HepG2 (cell line): ENCODE data around the gene NAALADL1. TPM values are rescaled to one million over a fixed set of nuclear protein-coding genes. Genes with fewer than 3 reads are reported as not detected.

ENCODE experiments used
- ATF7-NPFF ChIP-seq: sonication (generic); formaldehyde crosslinking; IDR thresholded peaks from 2 replicates; pipeline ENCODE4 v1.8.1; 2023; ENCODE audit warnings: mild to moderate bottlenecking, low read depth, missing genetic modification reagents, moderate library complexity
- CBX5 ChIP-seq: sonication (generic); formaldehyde crosslinking; IDR thresholded peaks from 2 replicates; pipeline ENCODE4 v1.4.0; 2020; ENCODE audit warnings: missing genetic modification reagents, borderline replicate concordance
- FOXM1 ChIP-seq: sonication (generic); formaldehyde crosslinking; IDR thresholded peaks from 2 replicates; pipeline ENCODE4 v1.5.0; 2020; ENCODE audit warnings: missing genetic modification reagents
- GFI1 ChIP-seq: sonication (generic); formaldehyde crosslinking; IDR thresholded peaks from 2 replicates; pipeline ENCODE4 v1.5.0; 2020; ENCODE audit warnings: missing genetic modification reagents, mild to moderate bottlenecking, borderline replicate concordance
- KDM1A ChIP-seq: IDR thresholded peaks from 2 replicates; pipeline ENCODE4 v1.6.1; 2016; ENCODE audit warnings: missing compliant biosample characterization
- MEIS2 ChIP-seq: sonication (generic); formaldehyde crosslinking; IDR thresholded peaks from 2 replicates; pipeline ENCODE4 v1.9.0; 2021; ENCODE audit warnings: mild to moderate bottlenecking, missing genetic modification reagents
- MLLT10 ChIP-seq: sonication (generic); formaldehyde crosslinking; IDR thresholded peaks from 2 replicates; pipeline ENCODE4 v1.4.0; 2020; ENCODE audit warnings: missing genetic modification reagents
- NFE2L2 ChIP-seq: fragments of 150-350 bp; IDR thresholded peaks from 2 replicates; pipeline ENCODE4 v1.6.1; 2014; ENCODE audit warnings: low read length
- SUZ12 ChIP-seq: fragments of 150-350 bp; IDR thresholded peaks from 2 replicates; pipeline ENCODE4 v1.6.1; 2014; ENCODE audit warnings: low read depth, low read length
- TCF12 ChIP-seq, 2 experiments: fragments of 450-650 bp in 1 of 2; sonication (generic) in 1 of 2; formaldehyde crosslinking in 1 of 2; IDR thresholded peaks; 2 replicates each; pipeline versions ENCODE4 v1.6.1 to v1.8.0; 2017 to 2022; ENCODE audit warnings: antibody characterized with exemption in 1 of 2, mild to moderate bottlenecking in 1 of 2, missing genetic modification reagents in 1 of 2, moderate library complexity in 1 of 2
- TRIM24 ChIP-seq: sonication (generic); formaldehyde crosslinking; IDR thresholded peaks from 2 replicates; pipeline ENCODE4 v1.8.0; 2022; ENCODE audit warnings: mild to moderate bottlenecking, missing genetic modification reagents
- ZNF253 ChIP-seq: sonication (generic); formaldehyde crosslinking; IDR thresholded peaks from 2 replicates; pipeline ENCODE4 v1.8.0; 2022; ENCODE audit warnings: mild to moderate bottlenecking, missing genetic modification reagents, borderline replicate concordance
- ZNF335 ChIP-seq: sonication (generic); formaldehyde crosslinking; IDR thresholded peaks from 2 replicates; pipeline ENCODE4 v1.4.0; 2020; ENCODE audit warnings: missing genetic modification reagents
- ZNF496 ChIP-seq: sonication (generic); formaldehyde crosslinking; IDR thresholded peaks from 2 replicates; pipeline ENCODE4 v1.8.1; 2023; ENCODE audit warnings: mild to moderate bottlenecking, moderate library complexity, missing genetic modification reagents; ENCODE audit not compliant: insufficient replicate concordance
- ZNF660 ChIP-seq: sonication (generic); formaldehyde crosslinking; IDR thresholded peaks from 2 replicates; pipeline ENCODE4 v1.5.1; 2020; ENCODE audit warnings: mild to moderate bottlenecking, low read depth, missing genetic modification reagents, borderline replicate concordance
- ZNF746 ChIP-seq: sonication (generic); formaldehyde crosslinking; IDR thresholded peaks from 2 replicates; pipeline ENCODE4 v1.8.0; 2022; ENCODE audit warnings: mild to moderate bottlenecking, missing genetic modification reagents
- ZSCAN21 ChIP-seq: sonication (generic); formaldehyde crosslinking; IDR thresholded peaks from 2 replicates; pipeline ENCODE4 v1.8.0; 2022; ENCODE audit warnings: mild to moderate bottlenecking, missing genetic modification reagents, moderate library complexity, borderline replicate concordance
- polyA plus RNA-seq, 8 experiments: library from polyadenylated mRNA; depleted of rRNA in 3 of 8; stranded (reverse) in 7 of 8; unstranded in 1 of 8; fragments of >200 nt; fragmentation: Illumina TruSeq in 4 of 8; extraction: Trizol in 4 of 8; gene quantifications; 2 replicates each; pipeline versions ENCODE4 v1.2.1 to v1.2.3, GENCODE V29; 2011 to 2016; ENCODE audit warnings: low read depth in 4 of 8, missing spikeins in 1 of 8, mixed read lengths in 1 of 8; ENCODE audit not compliant: insufficient read depth in 1 of 8
- total RNA-seq, 5 experiments: library from RNA; depleted of rRNA; stranded (reverse); fragments of >200 nt; fragmentation: Illumina TruSeq; extraction: Trizol; gene quantifications; 2 replicates each; pipeline ENCODE4 v1.2.3, GENCODE V29; 2016; ENCODE audit warnings: low read depth in 1 of 5
- TF ChIP-seq, protein P1 (sequence below): sonication (generic); formaldehyde crosslinking; IDR thresholded peaks from 2 replicates; pipeline ENCODE4 v1.4.0; 2020; ENCODE audit warnings: missing genetic modification reagents, borderline replicate concordance
- TF ChIP-seq, protein P2 (sequence below): sonication (generic); formaldehyde crosslinking; IDR thresholded peaks from 2 replicates; pipeline ENCODE4 v1.4.0; 2020; ENCODE audit warnings: missing genetic modification reagents
- TF ChIP-seq, protein P3 (sequence below): sonication (generic); formaldehyde crosslinking; IDR thresholded peaks from 2 replicates; pipeline ENCODE4 v1.4.0; 2020; ENCODE audit warnings: mild to moderate bottlenecking, missing genetic modification reagents
- TF ChIP-seq, protein P4 (sequence below): sonication (generic); formaldehyde crosslinking; IDR thresholded peaks from 2 replicates; pipeline ENCODE4 v1.8.0; 2022; ENCODE audit warnings: missing genetic modification reagents, mild to moderate bottlenecking, moderate library complexity, borderline replicate concordance

NAALADL1 gene
- total and polyA plus RNA-seq, 2 of the 13 experiments (the other 11 are each of a cell fraction or from before 2014, with no cell fraction given), result 9.3 to 33.9 TPM

DNA sequence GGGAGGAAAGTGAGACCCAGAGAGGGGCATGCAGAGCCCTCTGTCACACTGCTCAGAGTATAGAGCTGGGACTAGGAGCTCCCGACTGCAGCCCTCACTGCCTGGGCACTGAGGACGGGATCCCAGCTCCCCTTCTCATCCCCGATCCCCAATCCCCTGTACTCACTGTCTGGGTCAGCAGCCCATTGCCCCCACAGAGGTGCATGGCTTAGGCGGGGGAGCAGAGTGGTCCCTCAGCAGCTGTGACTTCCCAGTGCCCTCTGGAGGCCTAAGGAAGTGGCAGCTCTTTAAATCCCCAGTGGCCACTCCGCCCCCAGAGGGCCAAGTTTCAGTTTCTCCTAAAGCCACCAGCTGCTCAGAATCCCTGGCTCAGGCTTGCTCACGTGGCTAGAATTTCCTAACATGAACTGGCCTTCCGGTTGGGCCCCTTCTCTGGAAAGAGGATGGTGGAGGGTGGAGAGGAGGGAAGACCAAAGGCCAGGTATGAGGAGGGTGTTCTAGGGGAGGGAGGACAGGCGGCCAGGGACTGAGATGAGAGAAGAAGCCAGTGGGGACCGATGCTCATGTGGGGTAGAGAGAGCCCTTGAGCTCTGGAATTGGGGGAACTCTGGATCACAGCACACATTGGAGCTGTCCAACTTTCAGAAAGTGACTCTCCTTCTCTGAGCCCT, 61.5 kb downstream of the NAALADL1 start, which contains the start of gene BATF2 (continued):
- TF ChIP-seq, protein P1, sequence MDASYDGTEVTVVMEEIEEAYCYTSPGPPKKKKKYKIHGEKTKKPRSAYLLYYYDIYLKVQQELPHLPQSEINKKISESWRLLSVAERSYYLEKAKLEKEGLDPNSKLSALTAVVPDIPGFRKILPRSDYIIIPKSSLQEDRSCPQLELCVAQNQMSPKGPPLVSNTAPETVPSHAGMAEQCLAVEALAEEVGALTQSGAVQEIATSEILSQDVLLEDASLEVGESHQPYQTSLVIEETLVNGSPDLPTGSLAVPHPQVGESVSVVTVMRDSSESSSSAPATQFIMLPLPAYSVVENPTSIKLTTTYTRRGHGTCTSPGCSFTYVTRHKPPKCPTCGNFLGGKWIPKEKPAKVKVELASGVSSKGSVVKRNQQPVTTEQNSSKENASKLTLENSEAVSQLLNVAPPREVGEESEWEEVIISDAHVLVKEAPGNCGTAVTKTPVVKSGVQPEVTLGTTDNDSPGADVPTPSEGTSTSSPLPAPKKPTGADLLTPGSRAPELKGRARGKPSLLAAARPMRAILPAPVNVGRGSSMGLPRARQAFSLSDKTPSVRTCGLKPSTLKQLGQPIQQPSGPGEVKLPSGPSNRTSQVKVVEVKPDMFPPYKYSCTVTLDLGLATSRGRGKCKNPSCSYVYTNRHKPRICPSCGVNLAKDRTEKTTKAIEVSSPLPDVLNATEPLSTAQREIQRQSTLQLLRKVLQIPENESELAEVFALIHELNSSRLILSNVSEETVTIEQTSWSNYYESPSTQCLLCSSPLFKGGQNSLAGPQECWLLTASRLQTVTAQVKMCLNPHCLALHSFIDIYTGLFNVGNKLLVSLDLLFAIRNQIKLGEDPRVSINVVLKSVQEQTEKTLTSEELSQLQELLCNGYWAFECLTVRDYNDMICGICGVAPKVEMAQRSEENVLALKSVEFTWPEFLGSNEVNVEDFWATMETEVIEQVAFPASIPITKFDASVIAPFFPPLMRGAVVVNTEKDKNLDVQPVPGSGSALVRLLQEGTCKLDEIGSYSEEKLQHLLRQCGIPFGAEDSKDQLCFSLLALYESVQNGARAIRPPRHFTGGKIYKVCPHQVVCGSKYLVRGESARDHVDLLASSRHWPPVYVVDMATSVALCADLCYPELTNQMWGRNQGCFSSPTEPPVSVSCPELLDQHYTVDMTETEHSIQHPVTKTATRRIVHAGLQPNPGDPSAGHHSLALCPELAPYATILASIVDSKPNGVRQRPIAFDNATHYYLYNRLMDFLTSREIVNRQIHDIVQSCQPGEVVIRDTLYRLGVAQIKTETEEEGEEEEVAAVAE (CRISPR knock-in tag), result peak; percentile 72
- no peak for TF ChIP-seq KDM1A
- TF ChIP-seq ZSCAN21, result 0 out of 2 replicates have a peak, but pooled peaks have one; percentile 64
- TF ChIP-seq NFE2L2, result no peak
- no peak for TF ChIP-seq TRIM24 (CRISPR knock-in tag)
- TF ChIP-seq, protein P2, sequence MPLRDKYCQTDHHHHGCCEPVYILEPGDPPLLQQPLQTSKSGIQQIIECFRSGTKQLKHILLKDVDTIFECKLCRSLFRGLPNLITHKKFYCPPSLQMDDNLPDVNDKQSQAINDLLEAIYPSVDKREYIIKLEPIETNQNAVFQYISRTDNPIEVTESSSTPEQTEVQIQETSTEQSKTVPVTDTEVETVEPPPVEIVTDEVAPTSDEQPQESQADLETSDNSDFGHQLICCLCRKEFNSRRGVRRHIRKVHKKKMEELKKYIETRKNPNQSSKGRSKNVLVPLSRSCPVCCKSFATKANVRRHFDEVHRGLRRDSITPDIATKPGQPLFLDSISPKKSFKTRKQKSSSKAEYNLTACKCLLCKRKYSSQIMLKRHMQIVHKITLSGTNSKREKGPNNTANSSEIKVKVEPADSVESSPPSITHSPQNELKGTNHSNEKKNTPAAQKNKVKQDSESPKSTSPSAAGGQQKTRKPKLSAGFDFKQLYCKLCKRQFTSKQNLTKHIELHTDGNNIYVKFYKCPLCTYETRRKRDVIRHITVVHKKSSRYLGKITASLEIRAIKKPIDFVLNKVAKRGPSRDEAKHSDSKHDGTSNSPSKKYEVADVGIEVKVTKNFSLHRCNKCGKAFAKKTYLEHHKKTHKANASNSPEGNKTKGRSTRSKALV (CRISPR knock-in tag), result no peak
- TF ChIP-seq ZNF660, result no peak
- no peak for TF ChIP-seq GFI1 (CRISPR knock-in tag)
- TF ChIP-seq, protein P3, sequence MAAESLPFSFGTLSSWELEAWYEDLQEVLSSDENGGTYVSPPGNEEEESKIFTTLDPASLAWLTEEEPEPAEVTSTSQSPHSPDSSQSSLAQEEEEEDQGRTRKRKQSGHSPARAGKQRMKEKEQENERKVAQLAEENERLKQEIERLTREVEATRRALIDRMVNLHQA, result no peak
- no peak for TF ChIP-seq SUZ12
- TF ChIP-seq, protein P4, sequence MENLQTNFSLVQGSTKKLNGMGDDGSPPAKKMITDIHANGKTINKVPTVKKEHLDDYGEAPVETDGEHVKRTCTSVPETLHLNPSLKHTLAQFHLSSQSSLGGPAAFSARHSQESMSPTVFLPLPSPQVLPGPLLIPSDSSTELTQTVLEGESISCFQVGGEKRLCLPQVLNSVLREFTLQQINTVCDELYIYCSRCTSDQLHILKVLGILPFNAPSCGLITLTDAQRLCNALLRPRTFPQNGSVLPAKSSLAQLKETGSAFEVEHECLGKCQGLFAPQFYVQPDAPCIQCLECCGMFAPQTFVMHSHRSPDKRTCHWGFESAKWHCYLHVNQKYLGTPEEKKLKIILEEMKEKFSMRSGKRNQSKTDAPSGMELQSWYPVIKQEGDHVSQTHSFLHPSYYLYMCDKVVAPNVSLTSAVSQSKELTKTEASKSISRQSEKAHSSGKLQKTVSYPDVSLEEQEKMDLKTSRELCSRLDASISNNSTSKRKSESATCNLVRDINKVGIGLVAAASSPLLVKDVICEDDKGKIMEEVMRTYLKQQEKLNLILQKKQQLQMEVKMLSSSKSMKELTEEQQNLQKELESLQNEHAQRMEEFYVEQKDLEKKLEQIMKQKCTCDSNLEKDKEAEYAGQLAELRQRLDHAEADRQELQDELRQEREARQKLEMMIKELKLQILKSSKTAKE, result no peak
- no peak for TF ChIP-seq MLLT10
- TF ChIP-seq MEIS2 (CRISPR knock-in tag), result no peak
- peak; percentile 98 for TF ChIP-seq ZNF746 (CRISPR knock-in tag)
- TF ChIP-seq TCF12 (IDR thresholded peaks at IDR 0.05), result no peak
- peak; percentile 34; the same call in 1 of the 2 replicates for TF ChIP-seq TCF12 (CRISPR knock-in tag; IDR thresholded peaks at IDR 0.05)
- TF ChIP-seq ATF7-NPFF (CRISPR knock-in tag), result no peak
- no peak for TF ChIP-seq ZNF253 (CRISPR knock-in tag)
- no peak for TF ChIP-seq FOXM1 (CRISPR knock-in tag)
- TF ChIP-seq CBX5 (CRISPR knock-in tag), result peak; percentile 65; the same call in 1 of the 2 replicates
- no peak for TF ChIP-seq ZNF335
- TF ChIP-seq ZNF496 (CRISPR knock-in tag), result no peak
